ENCODE data around the gene SRD5A1. TPM values are rescaled to one million over a fixed set of nuclear protein-coding genes. Genes with fewer than 3 reads are reported as not detected.

The SRD5A1 gene
- total RNA-seq, 4 donors from 2014 or later: 34.1 to 126 (median 80.1) TPM

DNA sequence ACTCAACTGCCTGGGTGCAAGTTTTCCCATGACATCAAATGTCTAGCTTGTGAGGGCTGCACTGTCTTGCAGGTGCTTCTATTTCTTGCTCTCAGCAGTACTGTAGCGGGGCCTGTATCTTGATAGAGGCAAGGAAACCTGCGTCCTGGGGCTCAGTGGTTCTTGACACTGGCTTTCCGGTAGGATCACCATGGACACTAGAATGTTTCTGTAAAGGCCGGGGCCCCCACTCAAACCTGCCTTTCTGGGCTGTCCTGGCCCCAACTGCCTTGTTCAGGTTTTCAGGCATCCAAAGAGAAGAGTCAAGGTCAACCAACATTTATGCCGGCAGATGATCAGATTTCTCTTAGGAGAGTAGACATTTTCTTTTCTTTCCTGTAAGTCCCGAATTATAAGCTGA is 53.3 kb downstream of the SRD5A1 start:
- intact Hi-C loops (cut with DNase I): no loop called here
- Histone ChIP-seq H3K9me3 (no peaks in the 10 kb centered on the region), H3K4me3 (no peak overlapping the region), H3K4me1 (peaks cover 0 to 5% (median 0%) of the 10 kb centered on the region in 3 donors), H3K27ac (no peak overlapping the region), H3K36me3 (no peaks in the 10 kb centered on the region), H3K27me3 (peaks cover 0 to 27% (median 0%) of the 10 kb centered on the region in 4 donors)
- WGBS, 2 donors: 47 to 59% methylated on average over 5 to 6 of the region's 6 CpGs
- DNase-seq: no peak
- TF ChIP-seq, protein P1, sequence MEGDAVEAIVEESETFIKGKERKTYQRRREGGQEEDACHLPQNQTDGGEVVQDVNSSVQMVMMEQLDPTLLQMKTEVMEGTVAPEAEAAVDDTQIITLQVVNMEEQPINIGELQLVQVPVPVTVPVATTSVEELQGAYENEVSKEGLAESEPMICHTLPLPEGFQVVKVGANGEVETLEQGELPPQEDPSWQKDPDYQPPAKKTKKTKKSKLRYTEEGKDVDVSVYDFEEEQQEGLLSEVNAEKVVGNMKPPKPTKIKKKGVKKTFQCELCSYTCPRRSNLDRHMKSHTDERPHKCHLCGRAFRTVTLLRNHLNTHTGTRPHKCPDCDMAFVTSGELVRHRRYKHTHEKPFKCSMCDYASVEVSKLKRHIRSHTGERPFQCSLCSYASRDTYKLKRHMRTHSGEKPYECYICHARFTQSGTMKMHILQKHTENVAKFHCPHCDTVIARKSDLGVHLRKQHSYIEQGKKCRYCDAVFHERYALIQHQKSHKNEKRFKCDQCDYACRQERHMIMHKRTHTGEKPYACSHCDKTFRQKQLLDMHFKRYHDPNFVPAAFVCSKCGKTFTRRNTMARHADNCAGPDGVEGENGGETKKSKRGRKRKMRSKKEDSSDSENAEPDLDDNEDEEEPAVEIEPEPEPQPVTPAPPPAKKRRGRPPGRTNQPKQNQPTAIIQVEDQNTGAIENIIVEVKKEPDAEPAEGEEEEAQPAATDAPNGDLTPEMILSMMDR (IDR thresholded peaks at IDR 0.05): no peak
- TF ChIP-seq POLR2A (IDR thresholded peaks at IDR 0.05): no peak

DNA sequence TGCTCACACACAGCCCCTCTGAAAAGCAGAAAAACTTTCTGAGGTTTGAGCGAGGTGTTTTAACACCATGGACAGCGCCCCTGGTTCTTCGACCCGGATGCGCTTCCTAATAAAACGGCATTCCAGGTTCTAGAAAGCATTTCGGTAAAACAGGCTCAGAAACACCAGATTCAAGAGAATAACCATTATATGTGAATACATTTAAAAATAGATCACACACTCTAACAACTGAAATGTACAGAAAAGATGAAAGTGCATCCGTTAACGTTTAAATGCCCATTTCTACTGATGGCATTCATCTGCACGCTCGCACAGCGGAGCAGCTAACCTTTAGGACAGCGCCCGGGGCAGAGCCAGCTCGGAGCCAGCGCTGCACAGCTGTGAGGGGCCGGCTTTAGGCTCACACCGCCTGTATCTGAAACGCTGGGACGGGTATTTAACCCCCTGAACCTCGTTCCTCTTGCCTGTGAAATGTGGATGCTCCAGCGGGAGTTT is 53.7 kb downstream of the SRD5A1 start:
- intact Hi-C loops (cut with DNase I): no loop called here
- Histone ChIP-seq H3K4me3 (peak overlapping the region in 2 of 4 donors; percentile 14 to 43), H3K9me3 (no peaks in the 10 kb centered on the region), H3K4me1 (peaks cover 0 to 5% (median 0%) of the 10 kb centered on the region in 3 donors), H3K36me3 (no peaks in the 10 kb centered on the region), H3K27ac (no peak overlapping the region), H3K27me3 (peaks cover 0 to 26% (median 0%) of the 10 kb centered on the region in 4 donors)
- TF ChIP-seq, protein P1 (IDR thresholded peaks at IDR 0.05): no peak
- no peak for TF ChIP-seq POLR2A (IDR thresholded peaks at IDR 0.05)
- no peak for DNase-seq
- 3 to 5% methylated on average over 22 of the region's 22 CpGs for WGBS, 2 donors

DNA sequence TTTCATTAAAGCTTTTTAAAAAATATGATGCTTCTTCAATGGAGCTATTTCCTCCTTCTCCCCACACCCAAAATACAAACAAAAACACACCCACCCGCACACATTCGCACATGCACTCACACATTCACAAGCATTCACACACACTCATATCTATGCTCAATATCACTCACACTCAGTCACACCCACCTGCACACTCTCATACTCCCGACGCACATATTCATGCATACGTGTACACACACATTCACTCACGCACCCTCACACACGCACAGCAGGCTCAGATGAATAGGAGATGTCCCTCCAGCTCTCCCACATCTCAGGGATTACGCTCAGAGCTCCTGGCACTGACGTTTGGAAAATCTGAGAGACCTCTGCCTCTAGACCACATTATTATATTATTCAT is 54.3 kb downstream of the SRD5A1 start:
- peaks cover 0 to 27% (median 0%) of the 10 kb centered on the region in 4 donors for H3K27me3 ChIP-seq
- H3K27ac ChIP-seq: no peak overlapping the region
- DNase-seq: no peak
- 67 to 76% methylated on average over 9 of the region's 9 CpGs for WGBS, 2 donors
- intact Hi-C loops (cut with DNase I): no loop called here
- no peaks in the 10 kb centered on the region for H3K36me3 ChIP-seq
- H3K9me3 ChIP-seq: no peaks in the 10 kb centered on the region
- H3K4me1 ChIP-seq: peaks cover 0 to 5% (median 0%) of the 10 kb centered on the region in 3 donors
- no peak for TF ChIP-seq POLR2A (IDR thresholded peaks at IDR 0.05)
- TF ChIP-seq, protein P1 (IDR thresholded peaks at IDR 0.05): no peak
- H3K4me3 ChIP-seq: no peak overlapping the region

DNA sequence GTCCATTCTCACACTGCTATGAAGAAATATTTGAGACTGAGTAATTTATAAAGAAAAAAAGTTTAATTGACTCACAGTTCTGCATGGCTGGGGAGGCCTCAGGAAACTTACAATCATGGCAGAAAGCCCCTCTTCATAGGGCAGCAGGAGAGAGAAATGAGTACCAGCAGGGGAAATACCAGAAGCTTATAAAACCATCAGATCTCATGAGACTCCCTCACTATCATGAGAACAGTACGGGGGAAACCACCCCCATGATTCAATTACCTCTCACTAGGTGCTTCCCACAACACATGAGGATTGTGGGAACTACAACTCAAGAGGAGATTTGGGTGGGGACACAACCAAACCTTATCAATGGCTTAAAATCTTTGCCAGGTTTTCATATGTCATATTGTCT is 59.7 kb downstream of the SRD5A1 start:
- Histone ChIP-seq H3K4me3 (no peak overlapping the region), H3K9me3 (no peaks in the 10 kb centered on the region), H3K27ac (no peak overlapping the region), H3K4me1 (no peaks in the 10 kb centered on the region), H3K36me3 (no peaks in the 10 kb centered on the region), H3K27me3 (peaks cover 0 to 14% (median 0%) of the 10 kb centered on the region in 4 donors)
- 33 to 57% methylated on average over 1 of the region's 1 CpG for WGBS, 2 donors
- no peak for TF ChIP-seq POLR2A (IDR thresholded peaks at IDR 0.05)
- TF ChIP-seq, protein P1 (IDR thresholded peaks at IDR 0.05): no peak
- no peak for DNase-seq
- intact Hi-C loops (cut with DNase I): no loop called here

DNA sequence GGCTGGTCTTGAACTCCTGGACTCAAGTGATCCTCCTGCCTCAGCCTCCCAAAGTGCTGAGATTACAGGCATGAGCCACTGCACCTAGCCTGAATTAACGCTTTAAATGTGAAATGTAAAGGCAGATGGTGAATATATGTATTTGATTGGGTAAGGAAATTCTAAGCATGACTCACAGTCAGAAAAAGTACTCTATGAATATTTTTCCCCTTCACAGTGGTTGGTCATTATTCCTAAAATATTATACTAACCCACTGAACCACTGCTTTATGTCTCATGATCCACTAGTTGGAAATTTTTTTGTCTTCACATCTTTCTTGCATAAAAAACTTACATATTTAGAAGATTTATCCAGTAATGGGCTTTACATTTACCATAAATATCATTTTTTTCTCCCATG is 65.5 kb downstream of the SRD5A1 start:
- intact Hi-C loops (cut with DNase I): no loop called here

More for the DNA sequence above, 65.5 kb downstream of the SRD5A1 start:
- 65 to 100% methylated on average over 1 of the region's 1 CpG for WGBS, 2 donors
- no peak for TF ChIP-seq POLR2A (IDR thresholded peaks at IDR 0.05)
- TF ChIP-seq, protein P1 (IDR thresholded peaks at IDR 0.05): no peak
- Histone ChIP-seq H3K4me1 (peaks cover 0 to 2% (median 0%) of the 10 kb centered on the region in 3 donors), H3K27ac (no peak overlapping the region), H3K27me3 (peaks cover 0 to 20% (median 0%) of the 10 kb centered on the region in 4 donors), H3K4me3 (no peak overlapping the region), H3K36me3 (no peaks in the 10 kb centered on the region), H3K9me3 (no peaks in the 10 kb centered on the region)
- DNase-seq: no peak
